Sigmoid colon (tissue), 7 donors: ENCODE measurements around the gene BBX. TPM values are rescaled to one million over a fixed set of nuclear protein-coding genes. Genes with fewer than 3 reads are reported as not detected.

Source experiments
- DNase-seq: peaks from one replicate; pipeline ENCODE4 v3.0.0-alpha.2; 2019
- H3K27ac ChIP-seq, 4 donors: fragments of 200-600 bp; sonication (generic); one replicate each; pipeline ENCODE4 v1.5.1; 2016 to 2019; ENCODE audit warnings: mild to moderate bottlenecking in 1 of 4
- H3K27me3 ChIP-seq, 3 donors: fragments of 200-600 bp; sonication (generic); one replicate each; pipeline ENCODE4 v1.5.1; 2019; ENCODE audit warnings: mild to moderate bottlenecking in 1 of 3
- H3K36me3 ChIP-seq, 4 donors: fragments of 200-600 bp; sonication (generic); one replicate each; pipeline ENCODE4 v1.5.1; 2016 to 2019
- H3K4me1 ChIP-seq, 4 donors: fragments of 200-600 bp; sonication (generic); one replicate each; pipeline ENCODE4 v1.5.1; 2017 to 2019
- H3K4me3 ChIP-seq, 4 donors: fragments of 200-600 bp; sonication (generic); one replicate each; pipeline ENCODE4 v1.5.1; 2017 to 2019; ENCODE audit warnings: mild to moderate bottlenecking in 2 of 4, moderate library complexity in 1 of 4
- H3K9me3 ChIP-seq, 4 donors: fragments of 200-600 bp in 3 of 4; sonication (generic) in 3 of 4; one replicate each; pipeline versions ENCODE4 v1.5.1 to v1.6.1; 2013 to 2019
- EP300 ChIP-seq, 4 donors: sonication (generic); formaldehyde crosslinking; IDR thresholded peaks; one replicate each; pipeline ENCODE4 v1.6.1; 2017; ENCODE audit warnings: antibody characterized with exemption in 4 of 4
- POLR2A ChIP-seq, 2 donors: fragments of 450-650 bp; IDR thresholded peaks; one replicate each; pipeline ENCODE4 v1.6.1; 2016; ENCODE audit warnings: antibody characterized with exemption in 2 of 2, mild to moderate bottlenecking in 2 of 2, moderate library complexity in 2 of 2
- POLR2AphosphoS5 ChIP-seq, 4 donors: sonication (generic); formaldehyde crosslinking; IDR thresholded peaks; one replicate each; pipeline ENCODE4 v1.6.1; 2017; ENCODE audit warnings: antibody characterized with exemption in 4 of 4
- WGBS, 2 donors: extraction: QIAGEN DNeasy Blood & Tissue Kit; methylation state at CpG; one replicate each; pipeline ENCODE4 v1.1.7; 2013; 5-methylcytosine and 5-hydroxymethylcytosine counted together
- intact Hi-C: fragments of 100-400 bp; cut with DNase I; formaldehyde crosslinking; loops from one replicate; pipeline ENCODE4 v1.15.1; 2023
- polyA plus RNA-seq, 3 donors: library from polyadenylated mRNA; stranded (reverse); fragments of 200-250 nt; gene quantifications; one replicate each; pipeline ENCODE4 v1.2.3, GENCODE V29; 2013
- total RNA-seq, 4 donors: library from RNA; depleted of rRNA; stranded (reverse); fragments of >200 nt; gene quantifications; one replicate each; pipeline ENCODE4 v1.1.0, GENCODE V29; 2016
- TF ChIP-seq, protein P1 (sequence below), 4 experiments: fragments of 450-650 bp in 3 of 4; fragments of 200-600 bp in 1 of 4; IDR thresholded peaks; one replicate each; pipeline ENCODE4 v1.5.1; 2016 to 2019; ENCODE audit warnings: antibody characterized with exemption in 4 of 4, mild to moderate bottlenecking in 3 of 4, moderate library complexity in 2 of 4
- donor health status: healthy with polysubstance abuse.
- donor health status: Bipolar disorder and iron deficiency.
- donor health status: healthy.

Gene BBX
- total and polyA plus RNA-seq, 7 donors: 3.0 to 93.3 (median 71.1) TPM

DNA sequence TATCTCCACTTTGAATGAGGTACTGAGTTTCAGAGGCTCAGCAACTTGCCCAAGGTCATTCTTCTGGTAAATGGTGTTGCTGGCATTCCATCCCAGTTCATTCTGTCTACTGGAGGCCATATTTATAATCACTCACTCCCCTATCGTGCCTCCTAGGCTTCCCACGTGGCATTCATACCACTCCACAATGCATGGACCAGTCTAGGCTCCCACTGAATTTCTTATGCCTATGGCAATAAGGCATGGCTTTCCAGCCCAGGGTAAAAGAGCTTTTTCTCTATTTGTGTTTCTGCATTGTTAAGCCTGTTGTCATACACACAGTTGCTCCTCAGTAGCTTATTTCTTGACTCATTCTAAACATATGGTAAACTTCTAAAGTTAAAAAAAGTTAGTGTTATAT, 19.9 kb downstream of the BBX start:
- Histone ChIP-seq H3K27ac (no peak overlapping the region), H3K4me1 (peaks cover 0 to 38% (median 19%) of the 10 kb centered on the region in 4 donors), H3K4me3 (no peak overlapping the region), H3K36me3 (no peaks in the 10 kb centered on the region), H3K27me3 (no peaks in the 10 kb centered on the region), H3K9me3 (no peaks in the 10 kb centered on the region)
- DNase-seq: no peak
- TF ChIP-seq POLR2AphosphoS5 (IDR thresholded peaks at IDR 0.05): no peak
- TF ChIP-seq POLR2A (IDR thresholded peaks at IDR 0.05): no peak
- no peak for TF ChIP-seq EP300 (IDR thresholded peaks at IDR 0.05)
- TF ChIP-seq, protein P1, sequence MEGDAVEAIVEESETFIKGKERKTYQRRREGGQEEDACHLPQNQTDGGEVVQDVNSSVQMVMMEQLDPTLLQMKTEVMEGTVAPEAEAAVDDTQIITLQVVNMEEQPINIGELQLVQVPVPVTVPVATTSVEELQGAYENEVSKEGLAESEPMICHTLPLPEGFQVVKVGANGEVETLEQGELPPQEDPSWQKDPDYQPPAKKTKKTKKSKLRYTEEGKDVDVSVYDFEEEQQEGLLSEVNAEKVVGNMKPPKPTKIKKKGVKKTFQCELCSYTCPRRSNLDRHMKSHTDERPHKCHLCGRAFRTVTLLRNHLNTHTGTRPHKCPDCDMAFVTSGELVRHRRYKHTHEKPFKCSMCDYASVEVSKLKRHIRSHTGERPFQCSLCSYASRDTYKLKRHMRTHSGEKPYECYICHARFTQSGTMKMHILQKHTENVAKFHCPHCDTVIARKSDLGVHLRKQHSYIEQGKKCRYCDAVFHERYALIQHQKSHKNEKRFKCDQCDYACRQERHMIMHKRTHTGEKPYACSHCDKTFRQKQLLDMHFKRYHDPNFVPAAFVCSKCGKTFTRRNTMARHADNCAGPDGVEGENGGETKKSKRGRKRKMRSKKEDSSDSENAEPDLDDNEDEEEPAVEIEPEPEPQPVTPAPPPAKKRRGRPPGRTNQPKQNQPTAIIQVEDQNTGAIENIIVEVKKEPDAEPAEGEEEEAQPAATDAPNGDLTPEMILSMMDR (IDR thresholded peaks at IDR 0.05): no peak
- 84 to 88% methylated on average over 2 of the region's 2 CpGs for WGBS, 2 donors
- intact Hi-C loops: no loop called here

DNA sequence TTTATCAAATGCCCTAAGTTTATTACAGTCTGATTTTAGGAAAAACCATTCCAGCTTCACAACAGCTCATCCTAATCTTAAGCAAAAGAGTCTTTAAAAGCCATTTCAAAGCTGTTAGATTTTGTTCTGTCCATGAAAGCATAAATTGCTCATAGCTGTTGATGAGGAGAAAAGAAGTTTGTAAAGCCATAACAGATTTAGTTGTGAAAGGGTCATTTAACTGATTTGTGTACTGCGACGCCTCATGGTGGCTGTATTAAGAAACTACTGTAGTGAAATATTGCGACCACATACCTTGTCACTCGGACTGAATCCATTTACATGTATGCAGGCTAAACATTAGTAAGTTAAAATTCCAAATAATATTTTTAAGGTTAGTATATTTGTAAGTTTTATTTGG, 20.9 kb downstream of the BBX start:
- Histone ChIP-seq H3K9me3 (no peaks in the 10 kb centered on the region), H3K4me3 (no peak overlapping the region), H3K36me3 (no peaks in the 10 kb centered on the region), H3K4me1 (peaks cover 0 to 33% (median 18%) of the 10 kb centered on the region in 4 donors), H3K27ac (no peak overlapping the region), H3K27me3 (no peaks in the 10 kb centered on the region)
- WGBS, 2 donors: 60 to 84% methylated on average over 4 of the region's 4 CpGs
- no peak for TF ChIP-seq POLR2AphosphoS5 (IDR thresholded peaks at IDR 0.05)
- TF ChIP-seq EP300 (IDR thresholded peaks at IDR 0.05): no peak
- TF ChIP-seq, protein P1 (IDR thresholded peaks at IDR 0.05): no peak
- TF ChIP-seq POLR2A (IDR thresholded peaks at IDR 0.05): no peak
- intact Hi-C loops: no loop called here
- no peak for DNase-seq

DNA sequence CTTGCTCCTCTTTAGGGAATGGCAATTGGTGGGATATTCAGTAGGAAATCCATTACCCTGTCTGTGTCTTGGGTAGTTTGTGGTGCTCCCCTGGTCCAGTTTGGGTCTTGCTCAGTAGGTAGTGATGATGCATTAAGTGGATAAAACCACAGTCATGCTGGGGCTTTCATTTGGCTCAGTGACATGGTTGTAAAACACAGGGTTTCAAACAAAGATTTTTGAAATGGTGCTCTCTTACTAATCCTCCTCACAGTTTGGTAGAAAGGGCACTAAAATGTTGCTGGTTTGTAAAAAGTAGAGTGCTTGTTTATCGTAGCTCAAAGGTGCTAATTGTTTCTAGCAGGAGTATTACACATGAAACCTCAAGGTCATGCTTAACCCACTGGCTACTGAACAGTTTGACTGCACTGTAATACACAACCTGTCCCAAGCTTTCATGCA, 22.9 kb downstream of the BBX start:
- intact Hi-C loops: no loop called here
- Histone ChIP-seq H3K4me1 (peaks cover 0 to 19% (median 12%) of the 10 kb centered on the region in 4 donors), H3K9me3 (no peaks in the 10 kb centered on the region), H3K36me3 (no peaks in the 10 kb centered on the region), H3K27ac (no peak overlapping the region), H3K27me3 (no peaks in the 10 kb centered on the region), H3K4me3 (no peak overlapping the region)
- TF ChIP-seq POLR2A (IDR thresholded peaks at IDR 0.05) (no peak), POLR2AphosphoS5 (IDR thresholded peaks at IDR 0.05) (no peak), EP300 (IDR thresholded peaks at IDR 0.05) (no peak)
- TF ChIP-seq, protein P1 (IDR thresholded peaks at IDR 0.05): no peak
- WGBS, 2 donors: 28 to 74% methylated on average over 1 of the region's 1 CpG
- no peak for DNase-seq

DNA sequence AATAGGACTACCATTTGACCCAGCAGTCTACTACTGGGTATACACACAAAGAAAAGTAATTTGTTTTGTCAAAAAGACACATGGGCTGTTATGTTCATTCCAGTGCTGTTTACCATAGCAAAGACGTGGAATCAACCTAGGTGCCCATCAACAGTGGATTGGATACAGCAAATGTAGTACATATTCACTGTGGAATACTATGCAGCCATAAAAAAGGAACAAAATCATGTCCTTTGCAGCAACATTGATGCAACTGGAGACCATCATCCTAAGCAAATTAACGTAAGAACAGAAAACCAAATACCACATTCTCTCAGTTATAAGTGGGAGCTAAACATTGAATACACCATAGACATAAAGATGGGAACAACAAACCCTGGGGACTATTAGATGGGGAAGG, 25.8 kb downstream of the BBX start:
- intact Hi-C loops: no loop called here
- 95 to 97% methylated on average over 2 of the region's 2 CpGs for WGBS, 2 donors
- H3K27ac ChIP-seq: no peak overlapping the region

More for the DNA sequence above, 25.8 kb downstream of the BBX start:
- Histone ChIP-seq H3K9me3 (no peaks in the 10 kb centered on the region), H3K27me3 (no peaks in the 10 kb centered on the region), H3K4me3 (no peak overlapping the region), H3K4me1 (peaks cover 0 to 22% (median 13%) of the 10 kb centered on the region in 4 donors), H3K36me3 (no peaks in the 10 kb centered on the region)
- DNase-seq: no peak
- TF ChIP-seq, protein P1 (IDR thresholded peaks at IDR 0.05): no peak
- TF ChIP-seq EP300 (IDR thresholded peaks at IDR 0.05): no peak
- TF ChIP-seq POLR2AphosphoS5 (IDR thresholded peaks at IDR 0.05): no peak
- TF ChIP-seq POLR2A (IDR thresholded peaks at IDR 0.05): no peak
